GM23338 (cell line): Measurements from ENCODE around the gene CLK3. TPM values are rescaled to one million over a fixed set of nuclear protein-coding genes. Genes with fewer than 3 reads are reported as not detected.

Experiments used
- ATAC-seq: fragments of 200-7000 bp; cut with Tn5 transposase; 3 replicates; pipeline ENCODE4 v1.9.1; 2020
- DNase-seq: peaks from one replicate; pipeline ENCODE4 v3.0.0-alpha.2; 2015; ENCODE audit warnings: low spot score
- H2AFZ ChIP-seq: fragments of 200-600 bp; sonication (generic); 2 replicates; pipeline ENCODE4 v1.8.0; 2016; ENCODE audit warnings: antibody characterized with exemption, mild to moderate bottlenecking, moderate library complexity
- H3F3A ChIP-seq: fragments of 200-600 bp; sonication (generic); replicated peaks from 2 replicates; pipeline ENCODE4 v1.8.0; 2017; ENCODE audit warnings: antibody characterized with exemption, mixed run types, low read depth
- H3K27ac ChIP-seq: fragments of 200-600 bp; sonication (generic); 2 replicates; pipeline ENCODE4 v1.6.1; 2016; ENCODE audit warnings: low read depth
- H3K27me3 ChIP-seq: fragments of 200-600 bp; sonication (generic); 2 replicates; pipeline ENCODE4 v1.8.0; 2016; ENCODE audit warnings: mild to moderate bottlenecking, mixed run types, moderate library complexity; ENCODE audit not compliant: insufficient read depth
- H3K36me3 ChIP-seq: fragments of 200-600 bp; sonication (generic); 2 replicates; pipeline ENCODE4 v1.8.0; 2016; ENCODE audit warnings: mild to moderate bottlenecking; ENCODE audit not compliant: insufficient read depth
- H3K4me1 ChIP-seq: fragments of 200-600 bp; sonication (generic); 2 replicates; pipeline ENCODE4 v1.8.0; 2016; ENCODE audit warnings: mild to moderate bottlenecking, moderate library complexity; ENCODE audit not compliant: insufficient read depth
- H3K4me2 ChIP-seq: fragments of 200-600 bp; sonication (generic); 2 replicates; pipeline ENCODE4 v1.7.1; 2017; ENCODE audit warnings: mixed run types
- H3K4me3 ChIP-seq: fragments of 200-600 bp; sonication (generic); 2 replicates; pipeline ENCODE4 v1.6.1; 2016; ENCODE audit warnings: mixed run types
- H3K79me2 ChIP-seq: fragments of 200-600 bp; sonication (generic); replicated peaks from 2 replicates; pipeline ENCODE4 v1.8.0; 2017; ENCODE audit warnings: mild to moderate bottlenecking; ENCODE audit not compliant: insufficient read depth
- H3K9me2 ChIP-seq: fragments of 200-600 bp; sonication (generic); 2 replicates; pipeline ENCODE4 v1.8.0; 2017; ENCODE audit not compliant: insufficient read depth
- H4K20me1 ChIP-seq: fragments of 200-600 bp; sonication (generic); replicated peaks from 2 replicates; pipeline ENCODE4 v1.8.0; 2017; ENCODE audit warnings: mild to moderate bottlenecking; ENCODE audit not compliant: insufficient read depth
- H3K27ac Mint-ChIP-seq: 2 replicates; pipeline ENCODE4 v1.8.0; 2020; ENCODE audit warnings: inconsistent platforms, mild to moderate bottlenecking, moderate library complexity, mixed read lengths
- H3K27me3 Mint-ChIP-seq: 3 replicates; pipeline ENCODE4 v1.8.0; 2022; ENCODE audit warnings: low read depth, mild to moderate bottlenecking, moderate library complexity, mixed read lengths, inconsistent platforms; ENCODE audit not compliant: insufficient read depth, poor library complexity
- H3K36me3 Mint-ChIP-seq: 3 replicates; pipeline ENCODE4 v1.8.0; 2021; ENCODE audit warnings: low read depth, mild to moderate bottlenecking, inconsistent platforms, moderate library complexity, mixed read lengths
- H3K4me1 Mint-ChIP-seq: 3 replicates; pipeline ENCODE4 v1.8.0; 2020; ENCODE audit warnings: mild to moderate bottlenecking, inconsistent platforms, mixed read lengths
- H3K4me3 Mint-ChIP-seq: 3 replicates; pipeline ENCODE4 v1.8.0; 2021; ENCODE audit warnings: moderate library complexity, mild to moderate bottlenecking, inconsistent platforms, mixed read lengths
- H3K9me3 Mint-ChIP-seq: 3 replicates; pipeline ENCODE4 v1.8.0; 2020; ENCODE audit warnings: moderate library complexity, mild to moderate bottlenecking, inconsistent platforms, mixed read lengths
- CREB1 ChIP-seq: fragments of 250-450 bp; sonication (Bioruptor Pico); IDR thresholded peaks from 2 replicates; pipeline ENCODE4 v1.5.0; 2020; ENCODE audit warnings: low read depth, mild to moderate bottlenecking, moderate library complexity
- EZH2 ChIP-seq: fragments of 200-600 bp; sonication (generic); IDR thresholded peaks from one replicate; pipeline ENCODE4 v1.8.0; 2017; ENCODE audit warnings: antibody characterized with exemption, mild to moderate bottlenecking, low read depth; ENCODE audit not compliant: unreplicated experiment
- EZH2phosphoT487 ChIP-seq: fragments of 200-600 bp; sonication (generic); IDR thresholded peaks from one replicate; pipeline ENCODE4 v1.8.1; 2018; ENCODE audit warnings: antibody characterized with exemption; ENCODE audit not compliant: unreplicated experiment
- JUNB ChIP-seq: IDR thresholded peaks from one replicate; pipeline ENCODE4 v1.6.1; 2016; ENCODE audit warnings: antibody characterized with exemption; ENCODE audit not compliant: unreplicated experiment
- NANOG ChIP-seq: IDR thresholded peaks from 2 replicates; pipeline ENCODE4 v1.6.1; 2016; ENCODE audit warnings: antibody characterized with exemption, borderline replicate concordance
- POLR2AphosphoS5 ChIP-seq: IDR thresholded peaks from 2 replicates; pipeline ENCODE4 v1.6.1; 2016; ENCODE audit warnings: antibody characterized with exemption, low read depth
- STAT1 ChIP-seq: IDR thresholded peaks from one replicate; pipeline ENCODE4 v1.6.1; 2016; ENCODE audit warnings: antibody characterized with exemption; ENCODE audit not compliant: unreplicated experiment
- ZNF114 ChIP-seq: fragments of 250-450 bp; sonication (Bioruptor Pico); IDR thresholded peaks from 2 replicates; pipeline ENCODE4 v1.5.0; 2020; ENCODE audit warnings: mild to moderate bottlenecking, moderate library complexity
- ZNF331 ChIP-seq: fragments of 250-450 bp; sonication (Bioruptor Pico); IDR thresholded peaks from 2 replicates; pipeline ENCODE4 v1.5.0; 2020; ENCODE audit warnings: low read depth, mild to moderate bottlenecking, moderate library complexity
- polyA plus RNA-seq: library from polyadenylated mRNA; unstranded; fragments of >200 nt; fragmentation: Nextera tagmentation; extraction: Ambion mirVana; gene quantifications from 2 replicates; pipeline ENCODE4 v1.2.1, GENCODE V29; 2016
- total RNA-seq: library from RNA; depleted of rRNA; stranded (reverse); fragments of >200 nt; shearing (Covaris generic); gene quantifications from 2 replicates; pipeline ENCODE4 v1.2.3, GENCODE V29; 2014
- TF ChIP-seq, protein P1 (sequence below): fragments of 250-450 bp; sonication (Bioruptor Pico); IDR thresholded peaks from 2 replicates; pipeline ENCODE4 v1.5.0; 2020; ENCODE audit warnings: mild to moderate bottlenecking, moderate library complexity
- TF ChIP-seq, protein P2 (sequence below): IDR thresholded peaks from 2 replicates; pipeline ENCODE4 v1.6.1; 2016; ENCODE audit warnings: antibody characterized with exemption
- TF ChIP-seq, protein P3 (sequence below): IDR thresholded peaks from one replicate; pipeline ENCODE4 v1.6.1; 2018; ENCODE audit warnings: antibody characterized with exemption; ENCODE audit not compliant: unreplicated experiment
- TF ChIP-seq, protein P4 (sequence below), 2 experiments: fragments of 200-600 bp in 1 of 2; sonication (generic) in 1 of 2; conservative IDR thresholded peaks; 2 replicates each; pipeline versions ENCODE4 v1.5.1 to v1.6.1; 2016 to 2017; ENCODE audit warnings: antibody characterized with exemption in 2 of 2, low read depth in 2 of 2, mild to moderate bottlenecking in 2 of 2, moderate library complexity in 1 of 2

Gene CLK3
- total and polyA plus RNA-seq, 2 experiments from 2014 or later = 40.7 to 67.7 TPM

DNA sequence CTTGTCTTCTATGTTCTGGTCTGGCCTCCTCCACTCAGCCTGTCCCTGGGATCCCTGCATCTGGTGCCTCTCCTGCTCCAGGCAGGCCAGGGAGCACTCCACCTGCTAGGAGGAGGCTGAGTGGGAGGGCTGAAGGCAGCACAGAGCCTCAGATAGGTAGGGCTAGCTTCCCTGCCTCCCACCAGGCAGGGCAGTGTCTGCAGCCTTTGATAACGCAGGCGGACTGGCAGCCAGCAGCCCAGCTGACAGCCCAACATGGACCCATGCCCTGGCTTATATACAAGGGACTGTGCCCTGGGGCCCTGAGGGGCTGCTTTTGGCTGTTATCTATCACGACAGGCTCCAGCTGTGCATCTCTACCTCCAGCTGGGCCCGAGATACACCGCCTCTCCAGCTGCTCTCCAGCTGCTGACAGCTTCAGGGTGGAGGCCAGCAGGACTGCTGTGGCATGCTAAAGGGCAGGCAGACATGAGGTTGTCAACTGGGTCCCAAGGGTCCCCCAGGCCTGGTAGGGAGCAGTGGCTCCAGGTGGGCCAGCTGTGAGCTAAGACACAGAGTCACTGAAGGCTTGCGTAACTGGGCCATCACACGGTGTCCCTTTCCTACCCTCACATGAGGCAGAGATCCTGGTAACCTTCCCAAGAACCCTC lies 5.2 kb upstream of the CLK3 start:
- TF ChIP-seq JUNB = no peak
- no peak for TF ChIP-seq EZH2
- TF ChIP-seq, protein P1, sequence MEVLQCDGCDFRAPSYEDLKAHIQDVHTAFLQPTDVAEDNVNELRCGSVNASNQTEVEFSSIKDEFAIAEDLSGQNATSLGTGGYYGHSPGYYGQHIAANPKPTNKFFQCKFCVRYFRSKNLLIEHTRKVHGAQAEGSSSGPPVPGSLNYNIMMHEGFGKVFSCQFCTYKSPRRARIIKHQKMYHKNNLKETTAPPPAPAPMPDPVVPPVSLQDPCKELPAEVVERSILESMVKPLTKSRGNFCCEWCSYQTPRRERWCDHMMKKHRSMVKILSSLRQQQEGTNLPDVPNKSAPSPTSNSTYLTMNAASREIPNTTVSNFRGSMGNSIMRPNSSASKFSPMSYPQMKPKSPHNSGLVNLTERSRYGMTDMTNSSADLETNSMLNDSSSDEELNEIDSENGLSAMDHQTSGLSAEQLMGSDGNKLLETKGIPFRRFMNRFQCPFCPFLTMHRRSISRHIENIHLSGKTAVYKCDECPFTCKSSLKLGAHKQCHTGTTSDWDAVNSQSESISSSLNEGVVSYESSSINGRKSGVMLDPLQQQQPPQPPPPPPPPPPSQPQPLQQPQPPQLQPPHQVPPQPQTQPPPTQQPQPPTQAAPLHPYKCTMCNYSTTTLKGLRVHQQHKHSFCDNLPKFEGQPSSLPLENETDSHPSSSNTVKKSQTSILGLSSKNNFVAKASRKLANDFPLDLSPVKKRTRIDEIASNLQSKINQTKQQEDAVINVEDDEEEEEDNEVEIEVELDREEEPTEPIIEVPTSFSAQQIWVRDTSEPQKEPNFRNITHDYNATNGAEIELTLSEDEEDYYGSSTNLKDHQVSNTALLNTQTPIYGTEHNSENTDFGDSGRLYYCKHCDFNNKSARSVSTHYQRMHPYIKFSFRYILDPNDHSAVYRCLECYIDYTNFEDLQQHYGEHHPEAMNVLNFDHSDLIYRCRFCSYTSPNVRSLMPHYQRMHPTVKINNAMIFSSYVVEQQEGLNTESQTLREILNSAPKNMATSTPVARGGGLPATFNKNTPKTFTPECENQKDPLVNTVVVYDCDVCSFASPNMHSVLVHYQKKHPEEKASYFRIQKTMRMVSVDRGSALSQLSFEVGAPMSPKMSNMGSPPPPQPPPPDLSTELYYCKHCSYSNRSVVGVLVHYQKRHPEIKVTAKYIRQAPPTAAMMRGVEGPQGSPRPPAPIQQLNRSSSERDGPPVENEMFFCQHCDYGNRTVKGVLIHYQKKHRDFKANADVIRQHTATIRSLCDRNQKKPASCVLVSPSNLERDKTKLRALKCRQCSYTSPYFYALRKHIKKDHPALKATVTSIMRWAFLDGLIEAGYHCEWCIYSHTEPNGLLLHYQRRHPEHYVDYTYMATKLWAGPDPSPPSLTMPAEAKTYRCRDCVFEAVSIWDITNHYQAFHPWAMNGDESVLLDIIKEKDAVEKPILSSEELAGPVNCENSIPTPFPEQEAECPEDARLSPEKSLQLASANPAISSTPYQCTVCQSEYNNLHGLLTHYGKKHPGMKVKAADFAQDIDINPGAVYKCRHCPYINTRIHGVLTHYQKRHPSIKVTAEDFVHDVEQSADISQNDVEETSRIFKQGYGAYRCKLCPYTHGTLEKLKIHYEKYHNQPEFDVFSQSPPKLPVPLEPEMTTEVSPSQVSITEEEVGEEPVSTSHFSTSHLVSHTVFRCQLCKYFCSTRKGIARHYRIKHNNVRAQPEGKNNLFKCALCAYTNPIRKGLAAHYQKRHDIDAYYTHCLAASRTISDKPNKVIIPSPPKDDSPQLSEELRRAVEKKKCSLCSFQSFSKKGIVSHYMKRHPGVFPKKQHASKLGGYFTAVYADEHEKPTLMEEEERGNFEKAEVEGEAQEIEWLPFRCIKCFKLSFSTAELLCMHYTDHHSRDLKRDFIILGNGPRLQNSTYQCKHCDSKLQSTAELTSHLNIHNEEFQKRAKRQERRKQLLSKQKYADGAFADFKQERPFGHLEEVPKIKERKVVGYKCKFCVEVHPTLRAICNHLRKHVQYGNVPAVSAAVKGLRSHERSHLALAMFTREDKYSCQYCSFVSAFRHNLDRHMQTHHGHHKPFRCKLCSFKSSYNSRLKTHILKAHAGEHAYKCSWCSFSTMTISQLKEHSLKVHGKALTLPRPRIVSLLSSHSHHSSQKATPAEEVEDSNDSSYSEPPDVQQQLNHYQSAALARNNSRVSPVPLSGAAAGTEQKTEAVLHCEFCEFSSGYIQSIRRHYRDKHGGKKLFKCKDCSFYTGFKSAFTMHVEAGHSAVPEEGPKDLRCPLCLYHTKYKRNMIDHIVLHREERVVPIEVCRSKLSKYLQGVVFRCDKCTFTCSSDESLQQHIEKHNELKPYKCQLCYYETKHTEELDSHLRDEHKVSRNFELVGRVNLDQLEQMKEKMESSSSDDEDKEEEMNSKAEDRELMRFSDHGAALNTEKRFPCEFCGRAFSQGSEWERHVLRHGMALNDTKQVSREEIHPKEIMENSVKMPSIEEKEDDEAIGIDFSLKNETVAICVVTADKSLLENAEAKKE = no peak
- TF ChIP-seq EZH2phosphoT487 = no peak
- no peak for TF ChIP-seq ZNF331 (CRISPR knock-in tag)
- TF ChIP-seq ZNF114 (CRISPR knock-in tag) = no peak
- TF ChIP-seq STAT1 = no peak
- no peak for TF ChIP-seq POLR2AphosphoS5
- TF ChIP-seq NANOG = no peak
- TF ChIP-seq, protein P2, sequence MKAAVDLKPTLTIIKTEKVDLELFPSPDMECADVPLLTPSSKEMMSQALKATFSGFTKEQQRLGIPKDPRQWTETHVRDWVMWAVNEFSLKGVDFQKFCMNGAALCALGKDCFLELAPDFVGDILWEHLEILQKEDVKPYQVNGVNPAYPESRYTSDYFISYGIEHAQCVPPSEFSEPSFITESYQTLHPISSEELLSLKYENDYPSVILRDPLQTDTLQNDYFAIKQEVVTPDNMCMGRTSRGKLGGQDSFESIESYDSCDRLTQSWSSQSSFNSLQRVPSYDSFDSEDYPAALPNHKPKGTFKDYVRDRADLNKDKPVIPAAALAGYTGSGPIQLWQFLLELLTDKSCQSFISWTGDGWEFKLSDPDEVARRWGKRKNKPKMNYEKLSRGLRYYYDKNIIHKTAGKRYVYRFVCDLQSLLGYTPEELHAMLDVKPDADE = no peak
- TF ChIP-seq, protein P3, sequence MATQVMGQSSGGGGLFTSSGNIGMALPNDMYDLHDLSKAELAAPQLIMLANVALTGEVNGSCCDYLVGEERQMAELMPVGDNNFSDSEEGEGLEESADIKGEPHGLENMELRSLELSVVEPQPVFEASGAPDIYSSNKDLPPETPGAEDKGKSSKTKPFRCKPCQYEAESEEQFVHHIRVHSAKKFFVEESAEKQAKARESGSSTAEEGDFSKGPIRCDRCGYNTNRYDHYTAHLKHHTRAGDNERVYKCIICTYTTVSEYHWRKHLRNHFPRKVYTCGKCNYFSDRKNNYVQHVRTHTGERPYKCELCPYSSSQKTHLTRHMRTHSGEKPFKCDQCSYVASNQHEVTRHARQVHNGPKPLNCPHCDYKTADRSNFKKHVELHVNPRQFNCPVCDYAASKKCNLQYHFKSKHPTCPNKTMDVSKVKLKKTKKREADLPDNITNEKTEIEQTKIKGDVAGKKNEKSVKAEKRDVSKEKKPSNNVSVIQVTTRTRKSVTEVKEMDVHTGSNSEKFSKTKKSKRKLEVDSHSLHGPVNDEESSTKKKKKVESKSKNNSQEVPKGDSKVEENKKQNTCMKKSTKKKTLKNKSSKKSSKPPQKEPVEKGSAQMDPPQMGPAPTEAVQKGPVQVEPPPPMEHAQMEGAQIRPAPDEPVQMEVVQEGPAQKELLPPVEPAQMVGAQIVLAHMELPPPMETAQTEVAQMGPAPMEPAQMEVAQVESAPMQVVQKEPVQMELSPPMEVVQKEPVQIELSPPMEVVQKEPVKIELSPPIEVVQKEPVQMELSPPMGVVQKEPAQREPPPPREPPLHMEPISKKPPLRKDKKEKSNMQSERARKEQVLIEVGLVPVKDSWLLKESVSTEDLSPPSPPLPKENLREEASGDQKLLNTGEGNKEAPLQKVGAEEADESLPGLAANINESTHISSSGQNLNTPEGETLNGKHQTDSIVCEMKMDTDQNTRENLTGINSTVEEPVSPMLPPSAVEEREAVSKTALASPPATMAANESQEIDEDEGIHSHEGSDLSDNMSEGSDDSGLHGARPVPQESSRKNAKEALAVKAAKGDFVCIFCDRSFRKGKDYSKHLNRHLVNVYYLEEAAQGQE = no peak
- TF ChIP-seq, protein P4, sequence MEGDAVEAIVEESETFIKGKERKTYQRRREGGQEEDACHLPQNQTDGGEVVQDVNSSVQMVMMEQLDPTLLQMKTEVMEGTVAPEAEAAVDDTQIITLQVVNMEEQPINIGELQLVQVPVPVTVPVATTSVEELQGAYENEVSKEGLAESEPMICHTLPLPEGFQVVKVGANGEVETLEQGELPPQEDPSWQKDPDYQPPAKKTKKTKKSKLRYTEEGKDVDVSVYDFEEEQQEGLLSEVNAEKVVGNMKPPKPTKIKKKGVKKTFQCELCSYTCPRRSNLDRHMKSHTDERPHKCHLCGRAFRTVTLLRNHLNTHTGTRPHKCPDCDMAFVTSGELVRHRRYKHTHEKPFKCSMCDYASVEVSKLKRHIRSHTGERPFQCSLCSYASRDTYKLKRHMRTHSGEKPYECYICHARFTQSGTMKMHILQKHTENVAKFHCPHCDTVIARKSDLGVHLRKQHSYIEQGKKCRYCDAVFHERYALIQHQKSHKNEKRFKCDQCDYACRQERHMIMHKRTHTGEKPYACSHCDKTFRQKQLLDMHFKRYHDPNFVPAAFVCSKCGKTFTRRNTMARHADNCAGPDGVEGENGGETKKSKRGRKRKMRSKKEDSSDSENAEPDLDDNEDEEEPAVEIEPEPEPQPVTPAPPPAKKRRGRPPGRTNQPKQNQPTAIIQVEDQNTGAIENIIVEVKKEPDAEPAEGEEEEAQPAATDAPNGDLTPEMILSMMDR (conservative IDR thresholded peaks at IDR 0.05; ENCODE audit: low read depth in 2 of 2) = no peak
- no peak for TF ChIP-seq CREB1 (CRISPR knock-in tag)
- H3K36me3 ChIP-seq = no peaks in the 10 kb centered on the region
- no peak overlapping the region for H3K4me3 ChIP-seq
- H3K27ac Mint-ChIP-seq = no peak overlapping the region
- no peaks in the 10 kb centered on the region; the same call in 2 of the 3 replicates for H3K4me1 Mint-ChIP-seq
- no peaks in the 10 kb centered on the region; the same call in 1 of the 2 replicates for H4K20me1 ChIP-seq
- H3K79me2 ChIP-seq = no peaks in the 10 kb centered on the region
- H3K4me2 ChIP-seq = no peak overlapping the region
- H3K4me1 ChIP-seq = no peaks in the 10 kb centered on the region
- H3K27me3 ChIP-seq = peaks cover 13% of the 10 kb centered on the region; the same call in 1 of the 2 replicates
- H3K4me3 Mint-ChIP-seq = no peak overlapping the region
- H3F3A ChIP-seq = no peaks in the 10 kb centered on the region; the same call in 1 of the 2 replicates
- peak; percentile 2; the same call in 1 of the 3 replicates for ATAC-seq
- H3K9me2 ChIP-seq = no peaks in the 10 kb centered on the region
- peaks cover 16% of the 10 kb centered on the region for H3K27me3 Mint-ChIP-seq
- no peak for DNase-seq
- no peak overlapping the region for H2AFZ ChIP-seq
- H3K27ac ChIP-seq = no peak overlapping the region
- H3K9me3 Mint-ChIP-seq = no peaks in the 10 kb centered on the region
- no peaks in the 10 kb centered on the region for H3K36me3 Mint-ChIP-seq
